Astrocyte (in vitro differentiated cells and primary cell): ENCODE data around the gene STOML1.

Experiments
- CTCF ChIP-seq: IDR thresholded peaks from 2 replicates; pipeline ENCODE4 v1.5.1; 2011; ENCODE audit warnings: low read depth, mild to moderate bottlenecking, inconsistent platforms, low read length, moderate library complexity; ENCODE audit not compliant: insufficient read depth
- EZH2 ChIP-seq: IDR thresholded peaks from 2 replicates; pipeline ENCODE4 v1.6.1; 2012; ENCODE audit warnings: mild to moderate bottlenecking, low read length, inconsistent platforms; ENCODE audit not compliant: insufficient read depth

GRCh38 chr15:73983773-73984172 is 8.3 kb downstream of the STOML1 start:
- no peak for TF ChIP-seq CTCF
- no peak for TF ChIP-seq EZH2
